HG02623 (cell line): ENCODE measurements around the gene SFXN2.

Experiments
- ATAC-seq: cut with Tn5 transposase; IDR thresholded peaks from one replicate; pipeline ENCODE4 v1.9.1; 2021; ENCODE audit warnings: moderate library complexity; ENCODE audit not compliant: unreplicated experiment

The SFXN2 gene

DNA sequence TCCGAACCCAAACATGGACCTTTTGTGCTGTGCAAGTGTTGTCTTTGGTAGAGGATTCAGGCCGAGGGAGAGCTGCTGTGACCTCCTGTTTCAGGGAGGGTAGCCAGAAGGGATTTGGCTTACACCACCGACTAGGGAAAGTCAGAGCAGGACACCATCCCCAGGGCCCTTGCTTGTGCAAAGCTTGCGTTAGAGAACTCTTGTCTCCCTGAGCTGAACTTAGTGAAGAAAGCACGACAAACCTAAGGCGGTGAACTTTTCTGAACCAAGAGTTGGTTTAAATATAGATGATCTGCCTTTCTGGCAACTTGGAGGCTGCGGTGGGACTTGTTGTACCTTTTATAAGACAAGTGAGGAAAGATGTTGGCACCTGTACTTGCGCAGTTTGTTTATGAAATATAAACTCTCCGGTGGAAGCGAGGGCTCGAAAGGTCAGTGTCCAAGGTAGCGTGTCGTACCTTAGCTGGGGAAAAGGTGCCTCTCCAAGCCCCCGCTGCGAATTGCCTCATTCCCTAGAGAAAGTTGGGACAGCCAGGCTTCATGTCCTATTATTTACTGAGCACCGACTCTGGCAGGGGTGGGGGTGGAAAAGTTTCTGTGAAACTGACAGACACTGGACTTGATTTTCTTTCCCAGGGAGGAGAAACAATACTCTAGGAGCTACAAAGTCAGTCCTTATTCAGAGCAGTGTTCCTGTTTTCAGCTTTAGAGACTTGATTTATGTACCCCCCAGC lies 60.9 kb downstream of the SFXN2 start:
- ATAC-seq = no peak

DNA sequence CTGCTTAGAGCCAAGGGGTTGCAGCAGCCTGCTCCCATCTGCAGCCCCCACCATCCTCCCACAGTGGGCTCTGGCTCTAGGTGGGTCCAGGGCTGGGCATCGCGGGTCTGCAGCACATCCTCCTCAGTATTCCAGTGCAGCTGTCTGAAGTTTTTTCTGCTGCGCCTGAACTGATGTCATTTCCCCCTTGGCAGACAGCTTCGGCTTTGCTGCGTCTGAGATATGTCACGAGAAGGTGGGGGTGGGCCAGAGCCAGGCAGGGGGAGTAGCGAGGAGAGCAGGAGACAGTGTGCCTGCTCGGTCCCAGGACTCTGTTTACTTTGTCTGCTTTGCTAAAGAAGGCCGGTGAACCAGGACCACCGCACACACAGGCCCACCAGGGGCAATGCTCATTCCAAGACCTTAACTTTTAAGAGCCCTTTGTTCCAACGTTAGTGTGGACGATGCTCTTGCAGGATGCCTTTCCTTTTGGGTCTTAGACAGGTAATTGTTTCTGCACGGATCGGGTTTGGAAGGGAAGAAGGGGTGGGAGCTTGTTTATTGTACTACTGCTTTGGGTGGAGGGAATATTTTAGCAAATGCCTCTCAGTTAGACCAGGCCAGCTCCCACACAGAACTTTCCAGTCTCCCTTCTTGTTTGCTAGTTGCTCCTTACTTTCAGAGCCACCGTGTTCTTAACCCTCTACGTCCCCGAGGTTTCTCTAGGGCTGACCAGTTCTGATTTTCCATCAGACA lies 61.7 kb downstream of the SFXN2 start:
- no peak for ATAC-seq

GRCh38 chr10:102776779-102777456 lies 62.5 kb downstream of the SFXN2 start:
- ATAC-seq = no peak

DNA sequence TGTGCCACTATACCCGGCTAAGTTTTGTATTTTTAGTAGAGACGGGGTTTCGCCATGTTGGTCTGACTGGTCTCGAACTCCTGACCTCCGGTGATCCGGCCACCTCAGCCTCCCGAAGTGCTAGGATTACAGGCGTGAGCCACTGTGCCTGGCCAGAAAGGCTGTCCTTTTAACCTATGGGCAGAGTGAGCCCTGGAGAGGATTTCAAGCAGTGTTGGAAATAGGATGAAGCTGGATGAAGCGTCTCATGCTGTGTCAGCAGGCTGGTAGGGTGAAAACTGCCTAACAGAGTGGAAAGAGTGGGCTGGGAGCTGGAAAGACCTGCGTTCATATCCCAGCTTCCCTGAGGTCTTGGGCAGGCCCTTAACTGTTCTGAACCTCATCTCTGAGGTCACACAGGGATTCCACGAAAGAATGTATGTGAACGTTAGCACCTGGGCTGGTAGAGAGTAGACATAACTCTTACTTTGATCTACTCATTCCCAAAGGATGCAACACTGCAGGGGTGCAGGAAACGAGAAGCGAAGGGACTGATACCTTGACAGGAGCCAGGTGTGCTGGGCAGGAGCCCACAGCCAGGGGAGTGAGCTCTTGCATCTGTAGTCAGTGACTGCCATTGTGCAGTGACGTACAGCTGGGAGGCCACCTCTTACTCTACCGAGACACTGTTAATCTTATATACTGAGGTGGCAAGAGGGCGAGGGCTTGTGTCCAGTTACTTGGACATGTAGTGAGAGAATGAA lies 63.4 kb downstream of the SFXN2 start:
- no peak for ATAC-seq

- no peak for ATAC-seq
These were observed 64.3 kb downstream of the SFXN2 start for GRCh38 chr10:102778781-102779180.

DNA sequence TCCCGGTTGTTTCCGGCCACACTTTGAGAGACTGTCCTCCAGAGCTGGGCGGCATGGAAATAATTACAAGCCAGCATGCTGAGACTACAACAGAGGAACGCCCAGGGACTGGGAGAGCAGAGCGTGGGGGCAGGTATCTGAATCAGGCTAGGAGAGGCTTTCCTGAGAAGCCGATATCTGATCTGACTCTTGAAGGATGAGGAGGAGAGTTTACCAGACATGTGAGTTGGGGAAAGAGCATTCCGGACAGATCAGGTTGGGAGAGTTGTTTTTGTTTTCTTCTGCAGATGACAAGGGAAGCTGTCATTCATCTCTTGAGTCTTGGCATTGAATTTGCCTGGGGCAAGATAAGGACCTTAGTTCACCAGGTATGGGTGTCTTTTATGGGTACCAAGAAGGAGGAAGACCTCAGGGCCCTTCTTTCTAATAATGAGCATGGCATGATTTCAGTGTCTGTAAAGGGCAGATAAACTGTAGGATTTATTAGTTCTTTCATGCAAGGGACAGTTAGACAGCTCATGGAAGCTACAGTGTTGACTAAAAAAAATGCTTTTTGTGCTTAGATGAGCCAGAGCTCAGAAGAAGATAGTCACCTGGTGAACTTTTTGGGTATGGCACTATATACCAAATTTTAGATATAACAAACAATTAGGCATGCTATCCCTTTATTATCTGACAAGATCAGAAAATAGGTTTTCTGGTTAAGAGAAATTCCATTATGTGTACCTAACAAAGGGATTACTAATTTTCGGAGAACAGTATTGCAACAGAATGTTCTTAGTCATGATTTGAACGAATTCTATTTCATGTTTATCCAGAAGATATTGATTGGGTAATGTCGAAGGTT lies 65.5 kb downstream of the SFXN2 start:
- no peak for ATAC-seq

DNA sequence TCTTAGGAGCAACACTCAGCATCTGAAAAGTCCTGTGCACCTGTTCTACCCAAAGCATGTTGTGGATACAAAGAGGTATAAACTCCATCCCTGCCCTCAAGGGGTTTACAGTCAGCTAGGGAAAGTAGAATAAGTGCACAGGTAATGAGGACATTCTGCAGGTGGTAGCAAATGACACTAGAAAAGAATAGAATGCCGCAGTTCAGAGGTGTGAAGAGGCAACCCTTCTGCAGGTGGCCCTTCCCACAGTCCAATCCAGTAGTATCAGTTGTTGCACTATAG lies 66.0 kb downstream of the SFXN2 start:
- no peak for ATAC-seq

GRCh38 chr10:102781090-102781920 lies 66.9 kb downstream of the SFXN2 start:
- ATAC-seq = no peak

- ATAC-seq = no peak
These were observed 67.6 kb downstream of the SFXN2 start for GRCh38 chr10:102781921-102782557.

DNA sequence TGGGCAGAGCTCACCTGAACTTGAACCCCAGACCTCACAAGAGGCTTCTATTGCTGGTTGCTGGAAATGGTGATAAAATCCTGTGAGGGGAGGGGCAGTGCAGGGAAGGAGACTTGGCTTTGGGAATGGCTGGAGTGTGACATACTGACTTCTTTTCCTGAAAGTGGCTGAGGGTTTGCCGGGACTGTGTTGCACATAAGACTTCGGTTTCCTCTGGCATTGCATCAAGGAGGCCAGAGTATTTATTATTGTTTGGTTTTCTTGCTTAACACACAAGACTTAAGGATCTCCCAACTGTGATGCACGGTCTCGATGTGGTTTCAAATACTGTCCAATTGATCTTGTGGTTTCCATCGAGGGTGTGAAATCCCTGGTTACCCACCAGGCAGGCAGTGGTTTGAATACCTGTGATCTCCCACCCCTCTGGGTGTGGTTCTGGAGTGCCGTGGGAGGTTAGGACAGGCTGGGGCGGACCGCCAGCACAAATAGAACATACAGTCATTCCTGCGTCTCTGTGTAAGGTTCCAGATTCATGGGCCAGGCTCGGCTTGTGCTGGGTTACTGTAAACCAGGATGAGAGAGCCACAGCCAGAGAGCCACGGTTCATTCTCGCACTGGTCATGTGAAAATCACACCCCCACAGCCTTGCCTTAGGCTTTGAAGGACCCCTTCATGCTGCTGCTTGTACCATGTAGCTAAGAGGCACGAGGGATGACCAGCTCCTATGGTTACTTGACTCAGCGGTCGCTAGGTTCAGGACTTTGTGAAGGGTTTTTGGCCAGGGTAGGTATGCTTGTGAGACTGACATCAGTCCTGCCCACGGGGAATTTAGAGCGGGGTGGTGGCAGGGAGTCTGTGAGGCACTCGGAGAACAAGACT lies 68.5 kb downstream of the SFXN2 start:
- no peak for ATAC-seq

DNA sequence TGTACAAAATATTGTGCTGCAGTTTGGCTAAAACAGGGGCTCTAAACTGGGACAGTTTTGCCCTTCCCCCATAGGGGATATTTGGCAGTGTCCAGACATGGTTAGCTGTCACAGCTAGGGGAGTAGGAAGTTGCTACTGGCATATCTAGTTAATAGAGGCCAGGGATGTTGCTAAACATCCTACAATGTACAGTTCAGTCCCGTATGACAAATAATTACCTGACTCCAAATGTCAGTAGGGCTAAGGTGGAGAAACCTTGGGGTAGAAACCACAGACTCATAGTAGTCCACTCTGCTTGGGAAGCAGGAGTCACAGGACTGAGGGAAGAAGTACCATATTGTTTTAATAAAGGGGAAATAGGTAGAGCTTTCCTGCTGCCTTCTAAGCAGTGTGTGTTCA lies 69.1 kb downstream of the SFXN2 start:
- ATAC-seq = no peak

DNA sequence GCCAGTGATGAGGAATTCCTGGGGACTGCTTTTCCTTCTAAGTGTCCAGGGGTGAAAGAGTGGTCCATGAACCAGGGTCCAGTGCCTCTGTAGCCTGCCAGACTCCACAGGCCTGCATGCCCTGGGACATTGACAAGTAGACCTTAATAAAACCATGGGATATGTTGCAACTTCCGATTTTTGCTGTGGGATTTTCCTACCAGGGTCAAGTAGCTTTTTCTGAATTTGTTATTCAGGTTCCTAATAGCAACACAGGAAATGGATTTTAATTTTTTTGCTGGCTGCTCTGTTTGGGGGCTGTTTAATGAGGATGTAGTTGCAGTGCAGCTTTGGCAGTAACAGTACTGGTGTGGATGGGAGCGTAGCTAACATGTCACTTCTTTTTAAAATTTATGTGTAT lies 71.4 kb downstream of the SFXN2 start:
- no peak for ATAC-seq

- no peak for ATAC-seq
These were observed 77.4 kb downstream of the SFXN2 start for GRCh38 chr10:102791754-102792395.
